ENCODE data around the gene MAEL.

- TF ChIP-seq CTCF (IDR thresholded peaks at IDR 0.05): peak; percentile 73 to 87 (median 82)
- TF ChIP-seq POLR2A (IDR thresholded peaks at IDR 0.05): no peak
These were observed 77.4 kb downstream of the MAEL start for GRCh38 chr1:167066333-167067122.
